Measurements from ENCODE around the gene CHRM2. TPM values are rescaled to one million over a fixed set of nuclear protein-coding genes. Genes with fewer than 3 reads are reported as not detected.

CHRM2 gene
- total RNA-seq, 1 donor from 2014 or later, result not detected

DNA sequence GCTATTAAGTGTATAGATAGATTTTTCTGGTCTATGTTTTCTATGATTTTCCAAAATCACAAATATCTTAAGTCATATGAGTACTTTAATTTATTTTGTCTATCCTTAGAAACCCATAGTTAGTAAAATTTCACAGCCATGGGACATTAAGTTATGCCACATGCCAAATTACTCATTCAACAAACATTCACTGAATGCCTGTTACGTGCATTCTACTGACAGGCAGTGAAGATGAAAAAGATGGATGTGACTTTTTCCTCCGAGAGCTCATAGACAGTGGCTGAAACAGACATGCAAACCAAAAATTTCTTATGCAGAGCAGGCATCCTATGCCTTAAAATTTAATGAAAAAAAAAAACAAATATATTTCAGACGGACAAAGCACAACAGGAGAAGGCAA, 84.9 kb downstream of the CHRM2 start:
- Mint-ChIP-seq H3K27me3 (ENCODE audit: insufficient read depth, low read depth) (no peaks in the 10 kb centered on the region), H3K9me3 (peaks cover 3% of the 10 kb centered on the region), H3K36me3 (no peaks in the 10 kb centered on the region), H3K27ac (no peak overlapping the region), H3K4me3 (no peak overlapping the region), H3K4me1 (no peaks in the 10 kb centered on the region)
- H3K4me2 ChIP-seq, result no peak overlapping the region
- TF ChIP-seq, protein P1, sequence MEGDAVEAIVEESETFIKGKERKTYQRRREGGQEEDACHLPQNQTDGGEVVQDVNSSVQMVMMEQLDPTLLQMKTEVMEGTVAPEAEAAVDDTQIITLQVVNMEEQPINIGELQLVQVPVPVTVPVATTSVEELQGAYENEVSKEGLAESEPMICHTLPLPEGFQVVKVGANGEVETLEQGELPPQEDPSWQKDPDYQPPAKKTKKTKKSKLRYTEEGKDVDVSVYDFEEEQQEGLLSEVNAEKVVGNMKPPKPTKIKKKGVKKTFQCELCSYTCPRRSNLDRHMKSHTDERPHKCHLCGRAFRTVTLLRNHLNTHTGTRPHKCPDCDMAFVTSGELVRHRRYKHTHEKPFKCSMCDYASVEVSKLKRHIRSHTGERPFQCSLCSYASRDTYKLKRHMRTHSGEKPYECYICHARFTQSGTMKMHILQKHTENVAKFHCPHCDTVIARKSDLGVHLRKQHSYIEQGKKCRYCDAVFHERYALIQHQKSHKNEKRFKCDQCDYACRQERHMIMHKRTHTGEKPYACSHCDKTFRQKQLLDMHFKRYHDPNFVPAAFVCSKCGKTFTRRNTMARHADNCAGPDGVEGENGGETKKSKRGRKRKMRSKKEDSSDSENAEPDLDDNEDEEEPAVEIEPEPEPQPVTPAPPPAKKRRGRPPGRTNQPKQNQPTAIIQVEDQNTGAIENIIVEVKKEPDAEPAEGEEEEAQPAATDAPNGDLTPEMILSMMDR (IDR thresholded peaks at IDR 0.05), result no peak
- no peak for TF ChIP-seq EZH2 (IDR thresholded peaks at IDR 0.05)
- TF ChIP-seq EZH2phosphoT487 (IDR thresholded peaks at IDR 0.05), result no peak
- H3F3A ChIP-seq (ENCODE audit: low read depth), result no peaks in the 10 kb centered on the region
- no peak overlapping the region for H2AFZ ChIP-seq (replicated peaks)
- no peaks in the 10 kb centered on the region for H3K9me3 ChIP-seq (ENCODE audit: low read depth)
- H3K79me2 ChIP-seq (ENCODE audit: low read depth), result no peaks in the 10 kb centered on the region
- no peak for DNase-seq (ENCODE audit: low spot score)
- no peaks in the 10 kb centered on the region for H4K20me1 ChIP-seq (ENCODE audit: low read depth)
- no peak overlapping the region for H3K27ac ChIP-seq
- H3K9ac ChIP-seq, result no peak overlapping the region
- no peaks in the 10 kb centered on the region for H3K27me3 ChIP-seq
- no peak overlapping the region for H3K4me3 ChIP-seq
- H3K4me1 ChIP-seq, result no peaks in the 10 kb centered on the region
- no peaks in the 10 kb centered on the region for H3K36me3 ChIP-seq

DNA sequence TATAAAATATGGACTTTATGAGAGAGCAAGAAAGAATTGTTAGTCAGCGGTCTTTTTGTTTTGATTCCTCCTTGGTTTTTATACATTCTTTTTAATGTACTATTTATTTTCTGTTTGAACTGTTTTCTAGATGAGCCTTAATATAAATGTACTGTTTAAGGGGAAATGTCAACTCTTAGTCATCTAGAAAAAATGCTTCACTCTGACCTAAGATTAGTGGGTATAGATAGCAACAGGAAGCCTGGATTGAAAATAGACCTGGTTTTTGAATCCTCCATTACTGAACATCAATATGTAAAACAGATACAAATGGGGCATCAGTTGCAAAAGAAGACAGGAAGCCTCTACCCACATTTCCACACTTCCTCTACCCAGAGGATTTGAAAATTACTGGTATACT, 87.8 kb downstream of the CHRM2 start:
- no peak for DNase-seq (ENCODE audit: low spot score)
- Histone ChIP-seq H3K36me3 (no peaks in the 10 kb centered on the region), H3K4me2 (no peak overlapping the region), H2AFZ (replicated peaks) (no peak overlapping the region), H3K27ac (no peak overlapping the region), H3K4me3 (no peak overlapping the region), H4K20me1 (ENCODE audit: low read depth) (no peaks in the 10 kb centered on the region), H3K9ac (no peak overlapping the region), H3K27me3 (no peaks in the 10 kb centered on the region), H3K4me1 (no peaks in the 10 kb centered on the region), H3F3A (ENCODE audit: low read depth) (no peaks in the 10 kb centered on the region), H3K79me2 (ENCODE audit: low read depth) (no peaks in the 10 kb centered on the region), H3K9me3 (ENCODE audit: low read depth) (no peaks in the 10 kb centered on the region)
- Mint-ChIP-seq H3K9me3 (peaks cover 3% of the 10 kb centered on the region), H3K4me1 (no peaks in the 10 kb centered on the region), H3K4me3 (no peak overlapping the region), H3K27me3 (ENCODE audit: insufficient read depth, low read depth) (no peaks in the 10 kb centered on the region), H3K36me3 (no peaks in the 10 kb centered on the region), H3K27ac (no peak overlapping the region)
- TF ChIP-seq EZH2phosphoT487 (IDR thresholded peaks at IDR 0.05), result no peak
- TF ChIP-seq, protein P1 (IDR thresholded peaks at IDR 0.05), result no peak
- no peak for TF ChIP-seq EZH2 (IDR thresholded peaks at IDR 0.05)

DNA sequence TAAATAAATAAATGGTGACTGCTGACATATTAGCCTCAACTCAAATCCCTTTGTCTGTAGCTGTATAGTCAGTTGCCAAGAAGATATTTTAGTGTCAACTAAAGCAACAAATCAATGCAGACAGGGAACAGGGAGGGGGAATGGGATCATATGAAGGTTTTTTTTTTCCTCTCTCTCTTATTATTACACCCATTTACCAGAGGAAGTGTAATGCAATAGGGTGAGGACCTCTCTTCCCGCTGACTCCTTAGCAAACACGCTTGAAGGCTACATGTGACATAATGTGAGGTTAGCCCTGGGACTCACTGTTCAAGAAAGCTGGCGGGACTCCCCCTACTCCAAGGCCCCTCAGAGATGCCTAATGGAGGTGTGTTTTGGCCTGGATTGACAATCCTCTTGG, 88.2 kb downstream of the CHRM2 start:
- no peaks in the 10 kb centered on the region for H3K36me3 Mint-ChIP-seq
- Histone ChIP-seq H3K9me3 (ENCODE audit: low read depth) (no peaks in the 10 kb centered on the region), H4K20me1 (ENCODE audit: low read depth) (no peaks in the 10 kb centered on the region), H3F3A (ENCODE audit: low read depth) (no peaks in the 10 kb centered on the region), H3K9ac (no peak overlapping the region), H2AFZ (replicated peaks) (no peak overlapping the region), H3K4me1 (no peaks in the 10 kb centered on the region), H3K4me3 (no peak overlapping the region), H3K4me2 (no peak overlapping the region), H3K27me3 (no peaks in the 10 kb centered on the region), H3K36me3 (no peaks in the 10 kb centered on the region), H3K79me2 (ENCODE audit: low read depth) (no peaks in the 10 kb centered on the region), H3K27ac (no peak overlapping the region)
- no peaks in the 10 kb centered on the region for H3K4me1 Mint-ChIP-seq
- H3K4me3 Mint-ChIP-seq, result no peak overlapping the region
- no peak for DNase-seq (ENCODE audit: low spot score)
- H3K27me3 Mint-ChIP-seq (ENCODE audit: insufficient read depth, low read depth), result no peaks in the 10 kb centered on the region
- H3K27ac Mint-ChIP-seq, result no peak overlapping the region
- peaks cover 3% of the 10 kb centered on the region for H3K9me3 Mint-ChIP-seq
- TF ChIP-seq EZH2 (IDR thresholded peaks at IDR 0.05) (no peak), EZH2phosphoT487 (IDR thresholded peaks at IDR 0.05) (no peak)
- TF ChIP-seq, protein P1 (IDR thresholded peaks at IDR 0.05), result no peak
